Measurements from ENCODE around the gene STK32A.

GRCh38 chr5:147216552-147217154, 18.2 kb upstream of the STK32A start:
- TF ChIP-seq CTCF (optimal IDR thresholded peaks at IDR 0.05 in 1 of 3, IDR thresholded peaks at IDR 0.05 in 1 of 3, conservative IDR thresholded peaks at IDR 0.05 in 1 of 3; ENCODE audit: extremely low read depth in 1 of 3, insufficient read depth in 2 of 3, low read length in 3 of 3) (no peak), EZH2 (IDR thresholded peaks at IDR 0.05; ENCODE audit: low read length) (no peak)

All from keratinocyte (primary cell).